GM18858 (cell line): Measurements from ENCODE around the gene CRLF3.
"Not testable (repeated sequence)": the region's sequence is repeated elsewhere in the genome, so short reads cannot be mapped to it uniquely, and the experiment has no call there.

Experiments used
- ATAC-seq: cut with Tn5 transposase; IDR thresholded peaks from one replicate; pipeline ENCODE4 v1.9.1; 2021; ENCODE audit not compliant: unreplicated experiment

The CRLF3 gene

GRCh38 chr17:30742669-30743068, 81.8 kb downstream of the CRLF3 start:
- ATAC-seq: not testable (repeated sequence)

- not testable (repeated sequence) for ATAC-seq
Measured at GRCh38 chr17:30736371-30736770, 88.1 kb downstream of the CRLF3 start.

DNA sequence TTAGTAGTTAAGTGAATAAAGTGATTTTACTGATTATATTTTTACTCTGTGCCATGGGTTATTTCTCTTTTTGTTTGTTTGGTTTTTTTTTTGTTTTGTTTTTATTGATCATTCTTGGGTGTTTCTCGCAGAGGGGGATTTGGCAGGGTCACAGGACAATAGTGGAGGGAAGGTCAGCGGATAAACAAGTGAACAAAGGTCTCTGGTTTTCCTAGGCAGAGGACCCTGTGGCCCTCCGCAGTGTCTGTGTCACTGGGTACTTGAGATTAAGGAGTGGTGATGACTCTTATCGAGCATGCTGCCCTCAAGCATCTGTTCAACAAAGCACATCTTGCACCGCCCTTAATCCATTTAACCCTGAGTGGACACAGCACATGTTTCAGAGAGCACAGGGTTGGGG, 88.8 kb downstream of the CRLF3 start:
- ATAC-seq: not testable (repeated sequence)

DNA sequence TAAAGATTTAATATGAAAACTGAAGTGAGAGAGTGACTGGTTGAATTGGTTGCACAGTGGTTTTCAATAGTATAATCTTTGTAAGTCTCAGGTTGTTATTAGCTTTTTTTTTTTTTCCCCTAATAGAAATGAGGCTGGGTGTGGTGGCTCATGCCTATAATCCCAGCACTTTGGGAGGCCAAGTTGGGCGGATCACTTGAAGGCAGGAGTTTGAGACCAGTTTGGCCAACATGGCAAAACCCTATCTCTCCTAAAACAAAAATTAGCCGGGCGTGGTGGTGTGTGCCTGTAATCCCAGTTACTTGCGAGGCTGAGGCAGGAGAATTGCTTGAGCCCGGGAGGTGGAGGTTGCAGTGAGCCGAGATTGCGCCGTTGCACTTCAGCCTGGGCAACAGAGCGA, 89.3 kb downstream of the CRLF3 start:
- ATAC-seq: not testable (repeated sequence)

GRCh38 chr17:30734153-30734552, 90.3 kb downstream of the CRLF3 start:
- ATAC-seq: not testable (repeated sequence)
